Measurements from ENCODE around the gene PC. TPM values are rescaled to one million over a fixed set of nuclear protein-coding genes. Genes with fewer than 3 reads are reported as not detected.

The PC gene
- total RNA-seq, 4 donors from 2014 or later, result 91.0 to 240 (median 134) TPM

DNA sequence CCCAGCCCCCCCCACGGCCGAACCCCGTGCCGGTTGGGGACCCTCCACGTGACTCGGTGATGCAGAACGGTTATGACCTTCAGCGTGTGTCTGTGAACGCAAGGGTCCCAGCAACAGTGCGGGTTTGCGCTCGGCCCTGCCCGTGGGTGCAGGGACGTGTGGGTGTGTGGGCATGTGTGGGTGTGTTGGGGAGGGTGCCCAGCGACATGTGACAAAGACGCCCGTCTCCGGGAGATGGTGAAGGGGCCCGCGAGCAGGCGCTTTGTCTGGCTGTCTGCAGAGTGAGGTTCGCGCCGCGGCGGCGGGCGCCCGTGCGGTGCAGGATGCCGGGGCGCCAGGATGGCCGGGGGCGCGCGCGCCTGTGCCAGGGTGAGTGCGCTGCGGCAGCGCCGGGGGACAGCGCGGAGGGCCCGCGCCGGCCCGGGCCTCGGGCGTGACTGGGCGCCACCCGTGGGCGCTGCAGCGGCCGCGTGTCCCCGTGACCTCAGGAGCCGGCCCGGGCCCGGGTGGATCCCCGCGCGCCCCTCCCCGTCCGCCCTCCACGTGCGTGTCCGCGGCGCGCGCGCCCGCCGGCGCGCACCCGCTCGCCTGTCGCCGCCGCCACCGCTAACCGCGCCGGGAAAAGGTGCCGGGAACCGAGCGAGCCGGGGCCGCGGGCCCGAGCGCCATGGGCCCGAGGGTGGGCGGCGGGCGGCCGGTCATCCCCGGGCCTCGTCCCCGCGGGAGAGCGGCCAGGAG is 101.5 kb downstream of the PC start, which contains the start of gene LRFN4:
LRFN4 (plus strand) TSS at position 569 of the 738 bp plus-strand sequence. CDS start 681 bp downstream, outside the sequence.
- TF ChIP-seq, protein P1, sequence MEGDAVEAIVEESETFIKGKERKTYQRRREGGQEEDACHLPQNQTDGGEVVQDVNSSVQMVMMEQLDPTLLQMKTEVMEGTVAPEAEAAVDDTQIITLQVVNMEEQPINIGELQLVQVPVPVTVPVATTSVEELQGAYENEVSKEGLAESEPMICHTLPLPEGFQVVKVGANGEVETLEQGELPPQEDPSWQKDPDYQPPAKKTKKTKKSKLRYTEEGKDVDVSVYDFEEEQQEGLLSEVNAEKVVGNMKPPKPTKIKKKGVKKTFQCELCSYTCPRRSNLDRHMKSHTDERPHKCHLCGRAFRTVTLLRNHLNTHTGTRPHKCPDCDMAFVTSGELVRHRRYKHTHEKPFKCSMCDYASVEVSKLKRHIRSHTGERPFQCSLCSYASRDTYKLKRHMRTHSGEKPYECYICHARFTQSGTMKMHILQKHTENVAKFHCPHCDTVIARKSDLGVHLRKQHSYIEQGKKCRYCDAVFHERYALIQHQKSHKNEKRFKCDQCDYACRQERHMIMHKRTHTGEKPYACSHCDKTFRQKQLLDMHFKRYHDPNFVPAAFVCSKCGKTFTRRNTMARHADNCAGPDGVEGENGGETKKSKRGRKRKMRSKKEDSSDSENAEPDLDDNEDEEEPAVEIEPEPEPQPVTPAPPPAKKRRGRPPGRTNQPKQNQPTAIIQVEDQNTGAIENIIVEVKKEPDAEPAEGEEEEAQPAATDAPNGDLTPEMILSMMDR (IDR thresholded peaks at IDR 0.05), result no peak
- ATAC-seq (ENCODE audit: low FRiP score) (peak; percentile 17), DNase-seq (ENCODE audit: low spot score) (no peak)

DNA sequence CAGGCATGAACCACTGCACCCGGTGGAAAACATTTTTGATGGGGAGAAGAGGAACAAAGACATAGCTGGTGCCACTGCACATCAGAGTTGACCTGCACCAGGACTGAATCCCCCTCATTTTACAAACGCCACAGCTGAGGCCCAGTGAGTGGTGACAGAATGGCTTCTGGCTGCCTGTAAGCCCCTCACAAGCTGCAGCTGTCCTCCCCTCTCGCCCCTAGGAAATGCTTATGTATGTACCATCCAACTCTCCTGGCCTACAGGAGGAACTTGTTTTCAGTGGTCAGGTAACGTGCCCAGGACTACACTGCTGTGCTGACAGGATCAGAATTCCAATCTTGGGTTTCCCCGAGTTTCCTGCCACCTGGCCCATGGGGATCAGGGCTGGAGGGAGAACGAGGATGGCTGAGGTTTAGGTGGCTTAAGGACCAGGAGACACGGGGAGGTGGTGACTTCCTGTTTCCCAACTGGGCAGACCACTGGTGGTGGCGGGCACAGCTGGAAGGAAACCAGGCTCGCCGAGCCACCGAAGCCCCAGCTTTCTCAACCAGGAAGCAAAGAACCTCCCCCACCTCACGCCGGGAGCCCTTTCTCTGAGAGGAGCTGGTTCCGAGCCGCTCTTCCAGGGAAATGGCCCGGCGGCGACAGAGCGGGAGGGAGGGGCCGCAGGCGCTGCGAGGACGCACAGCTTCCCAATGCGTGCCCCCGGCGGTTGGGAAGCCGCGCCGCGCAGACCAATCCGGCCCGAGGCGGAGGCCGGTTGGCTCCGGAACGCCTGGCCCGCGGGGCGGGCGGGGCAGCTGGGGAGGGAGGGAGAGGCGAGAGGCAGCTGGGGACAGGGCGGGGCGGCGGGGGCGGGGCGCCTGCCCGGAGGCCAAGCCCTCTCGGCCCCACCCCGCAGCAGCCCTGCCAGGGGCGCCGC is 102.3 kb downstream of the PC start:
- TF ChIP-seq, protein P1 (IDR thresholded peaks at IDR 0.05), result no peak
- ATAC-seq (ENCODE audit: low FRiP score) (peak; percentile 79), DNase-seq (ENCODE audit: low spot score) (peak; percentile 51)

DNA sequence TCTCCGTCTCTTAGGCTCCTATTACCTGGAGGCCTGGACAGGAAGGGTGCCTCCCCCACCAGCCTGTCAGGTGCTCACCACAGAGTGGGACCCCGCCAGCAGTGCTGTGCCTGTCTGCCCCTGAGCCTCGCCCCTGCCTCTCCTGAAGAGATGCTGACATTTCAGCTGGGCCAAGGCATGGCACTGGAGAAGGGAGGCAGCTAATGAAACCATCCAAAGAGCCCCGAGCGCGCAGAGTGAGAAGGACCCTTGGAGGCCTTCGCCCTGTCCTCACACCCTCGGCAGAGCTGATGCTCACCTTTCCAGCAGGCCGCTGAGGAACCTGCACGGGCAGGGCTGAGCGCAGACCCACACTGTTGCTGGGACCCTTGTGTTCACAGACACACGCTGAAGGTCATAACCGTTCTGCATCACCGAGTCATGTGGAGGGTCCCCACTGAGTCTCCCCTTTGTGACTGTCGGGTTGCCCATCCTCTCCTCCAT is 103.4 kb downstream of the PC start:
- no peak for DNase-seq (ENCODE audit: low spot score)
- ATAC-seq (ENCODE audit: low FRiP score), result no peak
- TF ChIP-seq, protein P1 (IDR thresholded peaks at IDR 0.05), result no peak

DNA sequence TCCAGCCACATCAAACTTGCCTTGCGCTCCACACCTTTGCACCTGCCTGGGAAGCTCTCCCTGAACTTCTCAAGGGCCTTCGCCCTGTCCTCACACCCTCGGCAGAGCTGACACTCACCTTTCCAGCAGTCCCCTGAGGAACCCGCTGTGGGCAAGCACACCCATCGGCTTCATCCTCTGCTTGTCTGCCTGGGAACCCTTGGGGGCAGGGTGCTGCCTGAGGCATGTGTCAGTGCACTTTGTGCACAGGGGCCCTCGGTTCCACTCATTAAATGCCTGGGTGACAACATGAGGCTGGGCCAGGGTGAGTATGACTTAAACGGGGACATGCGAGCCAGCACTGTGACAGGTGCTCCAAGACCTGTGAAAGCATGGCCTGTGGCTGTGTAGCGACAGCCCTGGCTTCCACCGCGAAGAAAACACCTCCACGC is 103.9 kb downstream of the PC start:
- TF ChIP-seq, protein P1 (IDR thresholded peaks at IDR 0.05), result no peak
- ATAC-seq (ENCODE audit: low FRiP score) (no peak), DNase-seq (ENCODE audit: low spot score) (no peak)

DNA sequence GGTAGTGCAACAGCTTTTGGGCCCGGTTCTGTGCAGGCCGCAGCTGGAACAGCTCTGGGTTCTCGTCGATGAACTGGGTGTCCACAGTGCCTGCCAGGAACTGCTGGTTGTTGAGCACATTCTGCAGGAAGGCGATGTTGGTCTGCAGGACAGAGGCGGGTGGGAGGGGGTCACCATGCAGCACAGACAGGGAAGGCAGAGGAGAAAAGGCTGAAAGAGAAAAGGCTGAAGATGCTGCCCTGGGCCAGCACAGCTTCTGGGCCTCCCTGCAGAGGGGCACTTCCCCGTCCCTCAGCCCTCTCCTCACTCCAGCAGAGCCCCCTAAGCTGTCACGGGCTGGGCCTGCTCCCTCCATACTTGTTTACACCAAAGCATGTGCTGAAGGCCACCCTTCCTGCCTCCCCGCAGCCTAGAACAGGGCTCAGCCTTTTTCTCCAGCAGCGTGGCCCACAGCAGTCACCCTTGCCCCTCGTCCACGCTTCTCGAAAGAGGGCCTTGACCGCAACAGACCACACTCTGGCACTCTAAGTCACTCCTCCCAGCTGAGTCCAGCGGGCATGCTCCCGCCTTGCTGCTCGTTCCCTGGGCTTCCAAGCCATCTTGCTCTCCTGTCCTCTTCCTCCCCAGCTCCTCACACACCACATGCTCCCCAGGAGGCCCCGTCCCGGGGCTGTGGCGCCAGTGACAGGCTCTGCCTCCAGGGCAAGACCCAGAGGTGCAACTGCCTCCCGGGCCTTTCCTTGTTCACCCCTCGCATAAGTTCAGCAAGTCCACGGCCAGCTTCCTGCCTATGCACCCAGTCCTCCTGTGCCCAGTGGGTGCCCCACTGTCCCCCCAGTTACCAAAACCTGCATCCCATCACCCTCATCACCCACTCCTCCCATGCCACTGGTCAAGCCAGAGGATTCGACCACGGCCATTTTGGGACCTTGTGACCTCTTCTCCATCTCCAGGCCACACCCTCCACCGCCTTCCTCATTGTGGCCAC is 104.6 kb downstream of the PC start:
- no peak for ATAC-seq (ENCODE audit: low FRiP score)

More for the DNA sequence above, 104.6 kb downstream of the PC start:
- no peak for DNase-seq (ENCODE audit: low spot score)
- TF ChIP-seq, protein P1 (IDR thresholded peaks at IDR 0.05), result no peak
